Fibroblast of skin of back (primary cell): ENCODE results near the gene UBXN4. TPM values are rescaled to one million over a fixed set of nuclear protein-coding genes. Genes with fewer than 3 reads are reported as not detected.
"Not testable (repeated sequence)": the region's sequence is repeated elsewhere in the genome, so short reads cannot be mapped to it uniquely, and the experiment has no call there.

Experiments used
- DNase-seq: peaks from one replicate; pipeline ENCODE4 v3.0.0-alpha.2; 2013
- polyA plus RNA-seq, 2 experiments: library from polyadenylated mRNA; unstranded; fragments of 120-200 nt; gene quantifications; one replicate each; pipeline ENCODE4 v1.2.1, GENCODE V29; 2013; ENCODE audit not compliant: insufficient read length in 2 of 2

The UBXN4 gene, protein sequence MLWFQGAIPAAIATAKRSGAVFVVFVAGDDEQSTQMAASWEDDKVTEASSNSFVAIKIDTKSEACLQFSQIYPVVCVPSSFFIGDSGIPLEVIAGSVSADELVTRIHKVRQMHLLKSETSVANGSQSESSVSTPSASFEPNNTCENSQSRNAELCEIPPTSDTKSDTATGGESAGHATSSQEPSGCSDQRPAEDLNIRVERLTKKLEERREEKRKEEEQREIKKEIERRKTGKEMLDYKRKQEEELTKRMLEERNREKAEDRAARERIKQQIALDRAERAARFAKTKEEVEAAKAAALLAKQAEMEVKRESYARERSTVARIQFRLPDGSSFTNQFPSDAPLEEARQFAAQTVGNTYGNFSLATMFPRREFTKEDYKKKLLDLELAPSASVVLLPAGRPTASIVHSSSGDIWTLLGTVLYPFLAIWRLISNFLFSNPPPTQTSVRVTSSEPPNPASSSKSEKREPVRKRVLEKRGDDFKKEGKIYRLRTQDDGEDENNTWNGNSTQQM
- polyA plus RNA-seq (2013, experiment 1 of 2; ENCODE audit: insufficient read length): 61.5 TPM
- 64.1 TPM for polyA plus RNA-seq (2013, experiment 2 of 2; ENCODE audit: insufficient read length)

DNA sequence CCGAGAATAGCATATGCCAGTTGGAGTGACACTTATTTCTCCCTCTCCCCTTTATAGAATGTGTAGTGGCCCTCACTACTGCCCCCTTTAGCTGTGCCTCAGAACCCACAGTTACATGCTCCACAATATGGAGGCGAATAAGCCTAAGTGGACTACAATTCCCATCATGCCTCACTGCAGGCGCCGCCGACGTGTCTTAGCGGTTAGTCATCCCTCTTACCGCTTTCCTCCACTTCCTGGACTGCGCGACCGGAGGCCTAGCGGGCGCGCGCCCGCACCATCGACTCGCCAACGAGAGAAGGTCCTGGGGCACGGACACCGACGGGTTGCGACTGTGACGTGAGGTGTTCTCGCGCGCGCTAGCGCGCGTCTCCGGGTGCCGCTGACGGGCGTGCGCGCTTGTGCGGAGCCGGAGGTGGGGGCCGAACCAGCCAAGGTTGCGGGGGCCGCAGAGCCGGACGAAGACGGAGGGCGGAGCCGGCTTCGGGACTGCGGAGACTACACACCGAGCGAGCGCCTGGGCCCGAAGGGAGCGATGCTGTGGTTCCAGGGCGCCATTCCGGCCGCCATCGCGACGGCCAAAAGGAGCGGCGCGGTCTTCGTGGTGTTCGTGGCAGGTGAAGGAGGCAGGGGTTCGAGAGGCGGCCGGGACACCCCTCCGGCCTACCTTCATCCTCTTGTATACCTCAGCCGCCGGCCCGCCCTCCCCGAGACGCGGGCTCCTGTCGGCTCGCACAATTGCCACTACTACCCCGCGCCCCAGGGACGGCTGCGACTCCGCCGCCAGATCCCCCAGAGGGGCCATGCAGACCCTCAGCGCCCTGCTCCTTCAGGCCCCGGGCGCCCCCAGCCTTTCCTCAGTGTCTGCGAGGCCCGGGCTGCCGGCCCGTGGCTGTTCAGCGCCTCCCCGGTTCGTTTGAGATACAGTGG is at the start of gene UBXN4:
TSS of gene UBXN4 (plus strand) at position 461 of the 930 bp plus-strand sequence. CDS start at position 536, 75 bp downstream.
- DNase-seq: peak; percentile 99

DNA sequence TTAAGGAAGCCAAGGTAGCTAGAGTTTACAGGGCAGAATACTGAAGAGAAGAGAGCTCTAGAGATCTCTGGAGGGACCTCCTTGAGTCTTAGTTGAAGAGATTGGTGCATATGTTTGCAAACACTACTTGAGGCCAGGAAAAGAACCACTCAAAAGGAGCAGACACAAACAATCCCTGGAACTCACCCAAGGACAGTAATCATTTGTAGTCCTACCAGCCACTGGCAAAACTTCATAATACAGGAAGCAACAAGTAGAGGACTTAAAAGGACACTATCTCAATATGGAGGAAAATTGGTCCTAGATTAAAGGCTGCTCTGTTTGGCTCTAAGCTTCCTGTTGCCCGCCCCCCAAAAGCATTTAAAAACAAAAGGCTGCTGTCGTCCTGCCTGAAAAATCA is 46.9 kb upstream of the UBXN4 start:
- no peak for DNase-seq

DNA sequence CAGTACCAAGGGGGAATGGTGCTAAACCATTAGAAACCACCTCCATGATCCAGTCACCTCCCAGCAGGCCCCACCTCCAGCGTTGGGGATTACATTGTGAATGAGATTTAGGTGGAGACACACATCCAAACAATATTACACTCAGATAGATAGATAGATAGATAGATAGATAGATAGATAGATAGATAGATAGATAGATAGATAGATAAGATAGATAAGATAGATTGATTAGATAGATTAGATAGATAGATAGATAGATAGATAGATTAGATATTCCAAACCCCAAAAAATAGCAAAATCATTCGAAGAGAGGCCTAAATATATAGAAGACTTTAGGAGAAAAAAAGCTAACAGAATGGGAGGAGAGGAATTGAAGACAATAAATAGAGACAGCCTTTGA is 42.8 kb upstream of the UBXN4 start:
- no peak for DNase-seq

DNA sequence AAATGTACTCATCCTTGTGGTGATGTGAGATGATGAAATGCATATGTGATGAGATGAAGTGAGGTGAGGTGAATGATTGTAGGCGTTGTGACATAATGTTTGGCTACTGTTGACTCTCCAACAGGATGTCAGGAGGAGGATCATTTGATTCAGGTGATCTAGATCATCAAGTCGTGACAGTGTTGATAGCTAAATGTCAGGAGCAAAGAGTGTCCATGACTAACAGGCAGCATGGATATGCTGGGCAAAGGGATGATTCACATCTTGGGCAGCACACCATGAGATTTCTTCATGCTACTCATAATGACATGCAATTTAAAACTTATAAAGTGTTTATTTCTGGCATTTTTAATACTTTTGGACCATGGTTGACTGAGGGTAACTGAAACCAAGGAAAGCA is 40.2 kb upstream of the UBXN4 start:
- peak; percentile 8 for DNase-seq

DNA sequence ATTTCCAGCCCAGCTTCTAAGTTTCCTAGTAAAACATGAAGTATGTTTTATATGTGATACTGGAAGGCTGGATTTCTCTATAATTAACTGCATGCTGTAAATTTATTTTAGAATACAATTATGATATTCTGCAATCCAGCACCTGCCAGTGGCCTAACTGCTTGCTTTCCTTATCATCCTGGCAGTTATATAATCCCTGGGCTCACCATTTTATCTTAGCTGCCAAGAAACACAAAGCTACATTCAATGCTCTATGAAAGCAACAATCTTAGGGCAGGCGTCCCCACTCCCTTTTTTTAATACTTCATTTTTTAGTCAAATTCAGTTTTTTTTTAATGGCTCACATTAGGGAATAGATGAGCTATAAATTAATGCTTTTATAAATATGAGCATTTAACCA is 38.4 kb upstream of the UBXN4 start:
- no peak for DNase-seq

DNA sequence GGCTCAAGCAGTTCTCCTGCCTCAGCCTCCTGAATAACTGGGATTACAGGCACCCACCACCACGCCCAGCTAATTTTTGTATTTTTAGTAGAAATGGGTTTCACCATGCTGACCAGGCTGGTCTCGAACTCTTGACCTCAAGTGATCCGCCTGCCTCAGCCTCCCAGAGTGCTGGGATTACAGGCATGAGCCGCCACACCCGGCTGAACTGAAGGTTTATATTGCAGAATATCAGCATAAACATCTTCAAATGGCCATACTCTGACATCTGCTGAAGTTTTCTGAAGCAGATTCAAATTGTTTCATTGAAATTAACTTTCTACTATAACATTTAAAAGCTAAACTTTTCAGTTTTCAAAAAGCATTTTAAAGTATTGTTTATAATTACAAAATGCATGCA is 37.6 kb upstream of the UBXN4 start:
- DNase-seq: not testable (repeated sequence)

DNA sequence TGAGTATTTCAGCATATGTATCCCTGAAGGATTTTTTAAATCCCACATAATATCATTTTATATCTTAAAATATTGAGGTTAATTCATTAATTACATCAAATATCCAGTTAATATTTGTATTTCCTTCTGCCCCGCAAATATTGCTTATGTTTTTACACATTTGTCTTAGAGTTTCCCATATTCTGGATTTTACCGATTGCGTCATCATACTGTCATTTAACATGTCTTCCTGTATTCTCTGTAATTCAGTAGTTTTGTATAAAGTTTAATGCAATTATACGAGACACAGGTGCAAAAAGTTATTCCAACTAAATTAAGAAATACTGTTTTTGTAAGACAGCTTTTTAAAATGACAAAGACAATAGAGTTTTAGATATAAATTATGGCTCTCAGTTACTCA is 33.5 kb upstream of the UBXN4 start:
- DNase-seq: no peak

DNA sequence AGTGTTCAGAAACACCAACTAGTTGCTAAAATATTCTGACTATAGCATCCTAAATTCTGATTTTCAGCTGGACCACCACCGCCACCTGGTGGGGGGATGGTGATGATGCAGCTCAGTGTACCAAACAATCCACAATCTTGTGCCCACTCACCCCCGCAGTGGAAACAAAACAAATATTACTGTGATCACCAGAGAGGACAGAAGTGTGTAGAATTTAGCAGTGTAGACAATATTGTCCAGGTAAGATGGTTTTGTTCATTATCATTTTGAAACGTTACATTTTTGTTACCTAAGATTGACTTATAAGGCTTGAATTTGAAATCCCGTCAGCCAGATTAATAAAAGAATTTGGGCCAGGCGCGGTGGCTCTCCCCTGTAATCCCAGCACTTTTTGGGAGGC is 31.7 kb upstream of the UBXN4 start:
- peak; percentile 45 for DNase-seq

DNA sequence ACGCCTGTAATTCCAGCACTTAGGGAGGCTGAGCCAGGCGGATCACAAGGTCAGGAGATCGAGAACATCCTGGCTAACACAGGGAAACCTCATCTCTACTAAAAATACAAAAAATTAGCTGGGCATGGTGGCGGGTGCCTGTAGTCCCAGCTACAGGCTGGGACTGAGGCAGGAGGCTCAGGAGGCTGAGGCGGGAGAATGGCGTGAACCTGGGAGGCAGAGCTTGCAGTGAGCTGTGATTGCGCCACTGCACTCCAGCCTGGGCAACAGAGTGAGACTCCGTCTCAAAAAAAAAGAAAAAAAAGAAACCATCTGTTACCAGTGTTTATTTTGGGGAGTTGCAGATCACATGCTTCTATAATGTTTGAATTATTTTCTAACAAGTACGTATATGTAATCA is 26.6 kb upstream of the UBXN4 start:
- not testable (repeated sequence) for DNase-seq

DNA sequence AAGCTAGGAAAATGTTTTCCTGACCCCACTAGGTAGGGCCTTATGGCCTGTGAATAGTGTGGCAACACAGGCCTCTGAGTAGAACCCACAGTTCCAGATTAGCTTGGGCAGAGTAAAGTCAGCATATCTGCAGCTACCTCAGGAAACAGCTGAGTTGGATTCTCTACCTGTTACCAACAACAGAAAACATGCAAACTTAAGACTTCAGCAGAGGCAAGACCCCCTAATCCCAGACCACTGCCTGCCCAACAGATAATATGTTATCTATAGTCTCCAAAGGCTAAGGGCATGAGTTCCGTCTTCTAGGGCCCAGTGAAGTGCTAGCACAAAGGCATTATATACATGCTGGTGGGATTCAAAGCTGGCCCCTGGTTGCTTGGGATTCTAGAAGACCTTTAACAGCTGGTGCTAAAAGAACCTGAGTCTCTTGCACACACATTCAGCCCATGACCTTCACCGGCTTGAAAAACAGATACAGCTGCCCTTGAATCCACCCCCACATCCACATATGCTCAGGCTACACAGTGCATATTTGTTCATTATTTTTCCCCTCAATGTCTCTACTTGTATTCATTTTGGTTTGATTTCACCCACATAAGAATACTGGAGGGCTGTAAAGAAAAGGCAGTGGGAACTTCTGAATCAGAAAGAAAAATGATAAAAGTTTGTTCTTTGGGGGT is 13.5 kb upstream of the UBXN4 start:
- DNase-seq: no peak

DNA sequence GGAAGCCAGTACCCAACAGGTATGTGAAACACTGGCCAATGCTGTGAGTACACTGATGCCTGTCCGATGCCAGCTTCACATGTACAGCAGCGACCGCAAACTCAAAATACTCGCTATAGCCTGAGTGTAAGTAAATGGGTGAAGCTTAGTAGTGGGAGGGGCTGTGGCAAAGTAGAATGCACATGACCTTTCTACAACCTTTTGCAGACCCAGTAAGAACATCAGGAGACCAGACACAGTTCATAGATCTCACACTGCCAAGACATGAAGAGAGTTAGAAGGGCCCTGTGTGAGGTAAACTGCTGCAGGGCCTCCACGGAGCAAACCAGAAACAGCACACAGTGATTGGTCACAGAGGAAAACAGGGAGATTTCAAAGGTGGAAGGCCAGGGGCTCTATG is 9.1 kb upstream of the UBXN4 start:
- DNase-seq: no peak

DNA sequence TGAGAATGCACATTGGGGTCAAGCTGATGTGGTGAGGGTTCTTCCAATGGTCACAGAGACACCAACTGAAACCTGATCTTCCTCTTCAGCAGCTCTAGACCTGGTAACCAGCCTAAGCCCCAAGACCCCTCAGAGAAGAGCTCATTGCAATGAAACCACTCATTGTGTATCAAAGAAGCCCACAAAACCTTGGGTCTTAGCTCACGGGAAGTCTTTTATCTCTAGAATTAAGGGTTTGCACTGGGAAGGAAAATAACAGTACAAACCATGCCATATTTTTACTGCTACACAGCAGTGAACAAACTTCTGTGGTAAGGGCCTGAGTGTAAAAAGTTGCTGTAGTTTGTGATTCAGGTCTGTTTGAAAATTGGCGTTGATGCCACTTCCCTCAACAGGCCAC is 8.6 kb upstream of the UBXN4 start:
- DNase-seq: no peak

DNA sequence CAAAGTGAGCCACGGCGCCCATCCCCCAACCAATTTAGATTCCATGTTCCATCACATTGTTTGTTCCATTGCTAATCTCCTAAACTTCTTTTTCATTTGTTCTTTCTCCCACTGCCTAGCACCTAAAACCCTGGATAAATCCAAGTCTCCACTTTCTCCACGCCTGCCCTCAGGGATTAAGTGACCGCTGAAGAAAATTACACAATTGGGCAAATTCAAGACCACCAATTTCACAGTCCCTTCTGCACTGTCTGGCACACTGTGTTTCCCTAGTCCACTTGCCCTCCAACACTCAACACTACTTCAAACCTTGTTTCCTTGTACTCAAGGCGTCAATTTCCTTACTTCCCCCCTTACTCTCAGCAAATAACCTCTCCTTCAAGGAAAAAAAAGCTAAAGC is 5.1 kb upstream of the UBXN4 start:
- DNase-seq: no peak

DNA sequence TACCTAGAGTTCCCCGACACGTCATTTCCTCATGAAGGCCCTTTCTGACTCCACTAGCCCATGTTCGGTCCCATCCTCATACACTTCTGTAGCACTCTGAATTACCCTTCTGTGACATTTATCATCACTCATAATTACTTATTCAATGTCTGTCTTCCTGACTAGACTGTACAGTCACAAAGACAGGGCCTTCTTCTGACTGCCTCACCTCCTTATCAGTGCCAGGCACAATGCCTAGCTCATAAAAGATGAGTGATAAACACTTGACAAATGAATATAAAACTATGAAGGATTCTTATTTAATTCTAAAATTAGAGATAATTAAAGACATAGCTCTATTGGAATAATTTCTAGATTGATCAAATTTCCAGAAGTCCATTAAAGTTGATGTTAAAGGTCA is 1.4 kb upstream of the UBXN4 start:
- DNase-seq: no peak

DNA sequence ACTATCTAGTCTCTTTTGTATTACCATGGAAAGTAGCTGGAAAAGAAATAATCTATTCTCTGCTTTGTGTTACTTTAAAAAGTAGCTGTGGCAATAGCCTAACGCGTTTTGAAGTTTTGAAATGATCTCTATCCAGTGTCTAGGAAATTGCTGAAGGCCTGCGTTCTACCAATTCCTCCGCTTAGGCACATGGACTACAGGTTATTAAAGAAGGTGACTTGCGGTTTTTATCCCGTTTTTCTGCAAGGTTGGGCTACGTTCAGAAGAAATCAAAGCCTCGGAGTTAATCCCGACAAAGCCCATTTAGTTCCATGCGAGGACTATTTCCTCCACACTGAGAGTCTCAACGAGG is 636 bp upstream of the UBXN4 start:
- no peak for DNase-seq

DNA sequence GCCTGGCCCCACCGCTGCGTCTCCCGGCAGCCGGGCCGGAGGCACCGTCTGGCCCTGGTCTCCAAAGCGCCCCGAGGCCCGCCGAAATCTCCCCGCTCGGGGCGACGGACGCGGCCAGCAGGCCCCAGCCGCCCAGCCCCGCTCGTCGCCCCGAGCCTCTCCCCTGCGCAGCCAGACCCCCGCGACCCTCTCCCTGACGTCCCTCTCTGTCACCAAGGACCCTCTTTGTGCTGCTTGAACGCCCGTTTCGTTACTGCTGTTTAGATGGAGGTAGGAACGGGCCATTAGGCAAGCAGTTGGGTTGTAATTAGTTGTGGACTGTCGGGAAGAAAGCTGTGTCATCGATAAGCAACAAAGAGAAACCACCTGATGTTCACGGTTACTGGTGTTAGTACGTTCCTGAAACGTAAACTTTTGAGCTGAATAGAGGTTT is 686 bp downstream of the UBXN4 start:
- DNase-seq: peak; percentile 53

DNA sequence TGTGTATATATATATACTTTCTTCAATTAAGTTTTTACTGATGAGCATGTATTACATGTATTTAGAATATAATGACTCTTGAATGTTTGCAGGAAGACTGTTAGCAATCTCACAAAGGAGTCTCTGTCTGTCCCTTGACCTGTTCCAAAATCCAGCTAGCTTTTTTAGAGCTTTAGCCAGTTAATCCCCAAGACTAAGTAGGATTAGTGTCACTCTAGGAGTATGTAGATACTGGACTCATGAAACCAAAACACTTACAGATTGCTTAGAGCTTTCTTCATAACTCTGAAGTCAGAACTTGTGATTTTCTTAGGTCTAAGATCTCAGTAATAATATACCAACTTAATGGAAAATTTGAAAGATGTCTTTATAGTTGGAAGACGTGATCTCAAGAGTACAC is 2.2 kb downstream of the UBXN4 start:
- peak; percentile 6 for DNase-seq

DNA sequence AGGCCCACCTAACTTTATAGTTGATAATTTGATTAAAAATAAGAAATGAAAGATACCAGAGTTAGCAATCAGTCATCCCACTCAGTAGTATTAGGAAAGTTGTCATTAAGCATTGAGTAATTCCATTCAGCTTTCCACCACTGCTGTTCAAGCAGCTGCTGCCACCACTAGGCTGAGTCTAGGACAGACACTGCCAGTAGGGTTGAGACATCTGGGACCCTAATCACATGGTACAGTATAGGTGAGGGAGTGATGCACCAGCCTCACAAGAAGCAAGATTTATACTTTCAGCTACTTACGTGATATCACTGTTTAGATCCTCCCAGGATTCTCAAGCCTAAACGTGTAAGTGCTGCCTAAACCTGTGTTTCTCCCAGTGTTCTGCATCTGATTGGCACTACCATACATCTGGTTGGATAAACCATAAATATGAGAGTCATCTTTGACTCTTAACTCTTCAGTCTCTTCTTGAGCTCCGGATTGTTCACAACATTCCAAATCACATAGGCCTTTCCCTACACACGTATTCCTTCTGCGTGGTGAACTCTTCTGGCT is 3.2 kb downstream of the UBXN4 start:
- DNase-seq: peak; percentile 29

DNA sequence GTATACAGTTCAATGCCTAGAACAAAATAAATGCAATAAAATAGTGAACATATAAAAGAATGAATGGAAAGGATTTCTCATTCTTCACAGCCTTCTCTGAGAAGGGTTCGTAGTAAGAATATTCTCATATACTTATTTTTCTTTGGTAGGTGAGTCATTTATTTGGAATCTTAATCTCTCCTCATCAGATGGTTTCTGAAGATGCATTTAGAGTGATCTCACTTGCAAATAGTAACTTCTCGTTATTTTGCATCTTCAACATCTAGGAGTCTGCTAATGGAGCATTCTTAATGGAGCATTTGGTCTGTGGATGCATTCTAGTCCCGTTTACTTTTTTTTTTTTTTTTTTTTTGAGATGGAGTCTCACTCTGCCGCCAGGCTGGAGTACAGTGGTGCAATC is 3.9 kb downstream of the UBXN4 start:
- peak; percentile 89 for DNase-seq

DNA sequence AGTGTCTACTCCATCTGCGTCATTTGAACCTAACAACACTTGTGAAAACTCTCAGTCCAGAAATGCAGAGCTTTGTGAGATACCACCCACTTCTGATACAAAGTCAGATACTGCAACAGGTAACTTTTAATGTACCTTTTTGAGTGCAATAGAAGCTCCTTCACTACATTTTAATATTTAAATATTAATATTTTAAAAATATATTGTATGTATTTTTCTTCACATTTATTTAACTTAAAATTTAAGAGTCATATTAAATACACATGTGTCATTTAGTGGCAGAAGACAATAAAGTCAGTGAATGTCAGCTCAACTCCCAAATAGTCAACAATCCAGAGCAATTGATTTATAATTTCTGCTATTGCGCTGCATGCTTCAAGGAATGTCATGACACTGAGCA is 13.9 kb downstream of the UBXN4 start:
- no peak for DNase-seq

DNA sequence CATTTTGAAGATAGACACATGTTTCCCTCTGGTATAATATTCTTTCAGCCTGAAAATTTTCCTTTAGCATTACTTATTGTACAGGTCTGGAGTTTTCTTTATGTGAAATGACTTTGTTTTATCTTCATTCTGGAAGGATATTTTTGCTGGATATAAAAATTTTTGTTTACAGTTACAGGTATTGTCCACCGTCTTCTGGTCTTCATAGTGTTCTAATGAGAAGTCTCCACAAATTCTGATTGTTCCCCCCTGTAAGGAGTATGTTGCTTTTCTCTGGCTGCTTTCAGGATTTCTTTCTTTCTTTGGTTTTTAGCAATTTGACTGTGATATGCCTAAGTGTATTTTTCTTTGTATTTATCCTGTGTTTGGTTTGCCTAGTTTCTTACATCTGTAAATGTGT is 15.0 kb downstream of the UBXN4 start:
- no peak for DNase-seq

DNA sequence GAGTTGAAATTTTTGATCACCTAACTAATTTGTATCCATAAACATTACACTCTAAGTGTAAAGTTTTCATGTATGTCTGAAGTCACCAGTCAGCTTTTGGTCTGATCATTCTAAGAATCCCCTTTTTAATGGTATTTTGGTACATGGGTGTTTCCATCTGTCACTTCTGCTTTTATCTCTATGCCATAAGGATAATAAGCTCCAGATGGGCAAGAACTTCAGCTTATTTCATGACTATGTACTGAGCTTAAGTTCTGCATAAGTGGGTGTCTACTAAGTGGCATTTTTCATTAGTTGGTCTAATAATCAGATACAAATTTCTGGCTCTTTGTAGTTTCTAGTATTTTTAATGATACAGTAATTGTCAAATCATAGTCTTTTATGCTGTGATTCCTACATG is 20.4 kb downstream of the UBXN4 start:
- DNase-seq: no peak
